Hepatocyte (in vitro differentiated cells): ENCODE data around the gene NR5A1. TPM values are rescaled to one million over a fixed set of nuclear protein-coding genes. Genes with fewer than 3 reads are reported as not detected.

Experiments
- DNase-seq: peaks from one replicate; pipeline ENCODE4 v3.0.0-alpha.2; 2016; ENCODE audit warnings: low spot score
- H2AFZ ChIP-seq: fragments of 200-600 bp; sonication (generic); 2 replicates; pipeline ENCODE4 v1.6.0; 2016; ENCODE audit warnings: antibody characterized with exemption, mild to moderate bottlenecking
- H3K27ac ChIP-seq: fragments of 200-600 bp; sonication (generic); 2 replicates; pipeline ENCODE4 v1.5.1; 2016; ENCODE audit warnings: mild to moderate bottlenecking
- H3K27me3 ChIP-seq: fragments of 200-600 bp; sonication (generic); 2 replicates; pipeline ENCODE4 v1.6.1; 2016
- H3K36me3 ChIP-seq: fragments of 200-600 bp; sonication (generic); replicated peaks from 2 replicates; pipeline ENCODE4 v1.5.1; 2016; ENCODE audit warnings: low read depth; ENCODE audit not compliant: insufficient read depth
- H3K4me1 ChIP-seq: fragments of 200-600 bp; sonication (generic); 2 replicates; pipeline ENCODE4 v1.5.1; 2016; ENCODE audit warnings: mild to moderate bottlenecking, moderate library complexity; ENCODE audit not compliant: insufficient read depth
- H3K4me2 ChIP-seq: fragments of 200-600 bp; sonication (generic); 2 replicates; pipeline ENCODE4 v1.6.0; 2016
- H3K4me3 ChIP-seq: fragments of 200-600 bp; sonication (generic); 2 replicates; pipeline ENCODE4 v1.5.1; 2016; ENCODE audit warnings: mild to moderate bottlenecking
- H3K79me2 ChIP-seq: fragments of 200-600 bp; sonication (generic); 2 replicates; pipeline ENCODE4 v1.6.0; 2017; ENCODE audit warnings: mild to moderate bottlenecking
- H3K9me2 ChIP-seq: fragments of 200-600 bp; sonication (generic); replicated peaks from 2 replicates; pipeline ENCODE4 v1.6.0; 2017; ENCODE audit warnings: mild to moderate bottlenecking; ENCODE audit not compliant: insufficient read depth
- H3K9me3 ChIP-seq: fragments of 200-600 bp; sonication (generic); 2 replicates; pipeline ENCODE4 v1.5.1; 2016; ENCODE audit warnings: low read depth, mild to moderate bottlenecking
- H4K20me1 ChIP-seq: fragments of 200-600 bp; sonication (generic); 2 replicates; pipeline ENCODE4 v1.6.0; 2016; ENCODE audit warnings: mild to moderate bottlenecking; ENCODE audit not compliant: insufficient read depth, poor library complexity, severe bottlenecking
- EZH2 ChIP-seq: fragments of 200-600 bp; sonication (generic); IDR thresholded peaks from 2 replicates; pipeline ENCODE4 v1.6.1; 2016; ENCODE audit warnings: antibody characterized with exemption, mild to moderate bottlenecking, borderline replicate concordance
- EZH2phosphoT487 ChIP-seq: fragments of 200-600 bp; sonication (generic); IDR thresholded peaks from one replicate; pipeline ENCODE4 v1.6.1; 2018; ENCODE audit warnings: antibody characterized with exemption, mild to moderate bottlenecking, low read depth, moderate library complexity; ENCODE audit not compliant: unreplicated experiment, severe bottlenecking
- whole genome bisulfite sequencing: methylation state at CpG from one replicate; pipeline ENCODE4 v1.1.6; 2016; ENCODE audit warnings: low lambda C conversion rate; ENCODE audit errors: missing lambda C conversion rate; 5-methylcytosine and 5-hydroxymethylcytosine counted together
- polyA plus RNA-seq: library from polyadenylated mRNA; unstranded; fragments of >200 nt; fragmentation: Nextera tagmentation; extraction: Ambion mirVana; gene quantifications from 2 replicates; pipeline ENCODE4 v1.2.1, GENCODE V29; 2016
- total RNA-seq: library from RNA; depleted of rRNA; stranded (reverse); fragments of >200 nt; gene quantifications from 2 replicates; pipeline ENCODE4 v1.2.3, GENCODE V29; 2014
- TF ChIP-seq, protein P1 (sequence below): fragments of 200-600 bp; sonication (generic); IDR thresholded peaks from 2 replicates; pipeline ENCODE4 v1.5.1; 2016; ENCODE audit warnings: antibody characterized with exemption, mild to moderate bottlenecking; ENCODE audit not compliant: poor library complexity

The NR5A1 gene
- total and polyA plus RNA-seq, 2 experiments from 2014 or later, result 0.07 to 0.36 TPM

GRCh38 chr9:124495126-124496074 is 11.8 kb downstream of the NR5A1 start:
- H3K36me3 ChIP-seq, result no peaks in the 10 kb centered on the region
- TF ChIP-seq, protein P1, sequence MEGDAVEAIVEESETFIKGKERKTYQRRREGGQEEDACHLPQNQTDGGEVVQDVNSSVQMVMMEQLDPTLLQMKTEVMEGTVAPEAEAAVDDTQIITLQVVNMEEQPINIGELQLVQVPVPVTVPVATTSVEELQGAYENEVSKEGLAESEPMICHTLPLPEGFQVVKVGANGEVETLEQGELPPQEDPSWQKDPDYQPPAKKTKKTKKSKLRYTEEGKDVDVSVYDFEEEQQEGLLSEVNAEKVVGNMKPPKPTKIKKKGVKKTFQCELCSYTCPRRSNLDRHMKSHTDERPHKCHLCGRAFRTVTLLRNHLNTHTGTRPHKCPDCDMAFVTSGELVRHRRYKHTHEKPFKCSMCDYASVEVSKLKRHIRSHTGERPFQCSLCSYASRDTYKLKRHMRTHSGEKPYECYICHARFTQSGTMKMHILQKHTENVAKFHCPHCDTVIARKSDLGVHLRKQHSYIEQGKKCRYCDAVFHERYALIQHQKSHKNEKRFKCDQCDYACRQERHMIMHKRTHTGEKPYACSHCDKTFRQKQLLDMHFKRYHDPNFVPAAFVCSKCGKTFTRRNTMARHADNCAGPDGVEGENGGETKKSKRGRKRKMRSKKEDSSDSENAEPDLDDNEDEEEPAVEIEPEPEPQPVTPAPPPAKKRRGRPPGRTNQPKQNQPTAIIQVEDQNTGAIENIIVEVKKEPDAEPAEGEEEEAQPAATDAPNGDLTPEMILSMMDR, result no peak
- no peak for TF ChIP-seq EZH2
- no peak for TF ChIP-seq EZH2phosphoT487
- H3K4me3 ChIP-seq, result no peak overlapping the region
- no peak overlapping the region for H3K27ac ChIP-seq
- H3K9me2 ChIP-seq, result no peaks in the 10 kb centered on the region
- 88% methylated on average over 31 of the region's 31 CpGs for WGBS
- no peak overlapping the region for H3K4me2 ChIP-seq
- H3K27me3 ChIP-seq, result peaks cover 12% of the 10 kb centered on the region
- H3K4me1 ChIP-seq, result no peaks in the 10 kb centered on the region
- no peak overlapping the region for H2AFZ ChIP-seq
- H4K20me1 ChIP-seq, result no peaks in the 10 kb centered on the region
- no peaks in the 10 kb centered on the region for H3K9me3 ChIP-seq
- no peaks in the 10 kb centered on the region for H3K79me2 ChIP-seq
- DNase-seq, result no peak

DNA sequence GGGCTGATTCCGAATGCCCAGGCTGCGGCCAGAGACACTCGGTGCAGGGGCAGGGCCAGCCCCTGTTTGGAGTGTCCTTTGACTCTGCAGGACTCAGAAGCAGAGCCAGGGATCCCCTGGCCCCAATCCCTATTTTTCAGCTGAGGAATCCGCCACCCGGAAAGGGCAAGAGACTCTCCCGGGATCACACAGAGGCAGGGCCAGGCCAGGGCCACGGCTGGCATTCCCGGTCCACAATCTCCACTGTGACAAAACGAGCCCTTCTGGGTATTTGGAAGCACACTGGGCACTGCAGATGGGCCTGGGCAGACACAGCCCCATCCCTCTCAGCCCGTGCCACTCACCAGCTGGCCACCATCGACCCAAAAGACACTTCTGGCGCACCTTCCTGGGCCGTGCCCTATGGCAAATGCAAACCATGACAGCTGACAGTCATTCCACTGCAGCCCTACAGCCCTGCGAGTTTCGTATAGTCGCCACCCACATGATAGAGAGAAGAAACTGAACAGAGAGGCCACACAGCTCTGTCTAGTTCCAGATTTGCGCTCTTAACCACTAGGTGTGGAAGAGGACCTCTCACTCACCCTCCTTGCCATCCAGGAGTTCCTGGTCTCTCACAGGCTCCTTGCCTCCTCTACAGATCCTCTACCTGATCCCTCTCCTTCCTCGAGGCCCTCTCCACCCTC is 13.3 kb downstream of the NR5A1 start:
- no peak for DNase-seq
- TF ChIP-seq EZH2 (no peak), EZH2phosphoT487 (no peak)
- TF ChIP-seq, protein P1, result no peak
- WGBS, result 87% methylated on average over 18 of the region's 18 CpGs
- H3K27me3 ChIP-seq, result peaks cover 4% of the 10 kb centered on the region
- H3K9me2 ChIP-seq, result no peaks in the 10 kb centered on the region
- no peak overlapping the region for H3K27ac ChIP-seq
- H3K4me3 ChIP-seq, result no peak overlapping the region
- no peaks in the 10 kb centered on the region for H4K20me1 ChIP-seq
- H3K9me3 ChIP-seq, result no peaks in the 10 kb centered on the region
- H2AFZ ChIP-seq, result no peak overlapping the region
- no peaks in the 10 kb centered on the region for H3K4me1 ChIP-seq
- no peaks in the 10 kb centered on the region for H3K79me2 ChIP-seq
- H3K4me2 ChIP-seq, result no peak overlapping the region
- H3K36me3 ChIP-seq, result no peaks in the 10 kb centered on the region

DNA sequence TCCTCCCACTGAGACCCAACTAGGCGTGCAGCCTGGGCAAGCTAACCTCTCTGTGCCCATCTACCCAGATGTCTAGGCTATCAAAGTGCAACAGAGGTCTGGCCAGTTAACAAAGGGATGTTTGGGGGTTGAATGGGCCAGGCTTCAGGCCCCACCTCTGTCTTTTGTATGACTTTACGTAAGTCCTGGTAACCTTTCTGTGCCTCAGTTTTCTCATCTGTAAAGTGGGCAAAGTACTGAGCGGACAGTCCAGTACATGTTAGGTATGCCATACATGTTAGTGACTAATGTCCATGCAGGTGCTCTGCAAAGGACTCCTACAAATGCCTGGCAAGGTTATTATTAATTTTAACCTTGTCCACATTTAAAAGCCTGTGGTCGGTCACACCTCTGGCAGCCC is 14.0 kb downstream of the NR5A1 start:
- H3K27me3 ChIP-seq, result peaks cover 7% of the 10 kb centered on the region
- no peak overlapping the region for H3K27ac ChIP-seq
- no peak overlapping the region for H3K4me2 ChIP-seq
- TF ChIP-seq EZH2phosphoT487 (no peak), EZH2 (no peak)
- TF ChIP-seq, protein P1, result no peak
- H3K9me3 ChIP-seq, result no peaks in the 10 kb centered on the region
- H3K4me3 ChIP-seq, result no peak overlapping the region
- H3K79me2 ChIP-seq, result no peaks in the 10 kb centered on the region
- no peak overlapping the region for H2AFZ ChIP-seq
- no peaks in the 10 kb centered on the region for H4K20me1 ChIP-seq
- no peaks in the 10 kb centered on the region for H3K4me1 ChIP-seq
- H3K9me2 ChIP-seq, result no peaks in the 10 kb centered on the region
- WGBS, result 94% methylated on average over 4 of the region's 4 CpGs
- no peaks in the 10 kb centered on the region for H3K36me3 ChIP-seq
- no peak for DNase-seq
